H1 (cell line): ENCODE results near the gene HIVEP3. TPM values are rescaled to one million over a fixed set of nuclear protein-coding genes. Genes with fewer than 3 reads are reported as not detected.

Experiments used
- ATF3 ChIP-seq: IDR thresholded peaks from 2 replicates; pipeline ENCODE4 v1.6.1; 2011; ENCODE audit warnings: low read depth, mild to moderate bottlenecking, low read length; ENCODE audit not compliant: insufficient read depth
- CBX5 ChIP-seq: fragments of 300-800, 300-1000 bp; sonication (generic); IDR thresholded peaks from 2 replicates; pipeline ENCODE4 v1.7.1; 2016; ENCODE audit warnings: antibody characterized with exemption, low read length, low read depth
- KDM1A ChIP-seq: fragments of 200-600, 300-600 bp; sonication (generic); IDR thresholded peaks from 2 replicates; pipeline ENCODE4 v1.7.1; 2016; ENCODE audit warnings: mild to moderate bottlenecking, low read length, borderline replicate concordance
- RFX5 ChIP-seq: IDR thresholded peaks from 2 replicates; pipeline ENCODE4 v1.6.1; 2011; ENCODE audit warnings: low read depth, low read length, improper control_type of control experiment, borderline replicate concordance
- polyA plus RNA-seq, 7 experiments: library from polyadenylated mRNA; depleted of rRNA in 3 of 7; stranded (reverse) in 5 of 7; unstranded in 2 of 7; fragments of >200 nt in 5 of 7; fragments of 200-250 nt in 2 of 7; gene quantifications; 1 replicate in 5 of 7; 2 replicates in 1 of 7; 4 replicates in 1 of 7; pipeline versions ENCODE4 v1.2.1 to v1.2.3, GENCODE V29; 2011 to 2013; ENCODE audit warnings: missing spikeins in 2 of 7, mixed read lengths in 2 of 7
- total RNA-seq: library from RNA; stranded (reverse); fragmentation: NEBNext Ultra II Directional; extraction: Animal tissue kit (Norgen Biotek cat#: 25700); gene quantifications from 2 replicates; pipeline ENCODE4 v1.2.1, GENCODE V29; 2021

Gene HIVEP3
- total and polyA plus RNA-seq, 2 of the 8 experiments (the other 6 are each of a cell fraction or from before 2014, with no cell fraction given) = 0.24 to 0.69 TPM

GRCh38 chr1:41842993-41843755, 75.5 kb downstream of the HIVEP3 start (continued):
- no peak for TF ChIP-seq RFX5
- TF ChIP-seq ATF3 = no peak
- no peak for TF ChIP-seq CBX5
- TF ChIP-seq KDM1A = no peak
